Measurements from ENCODE around the gene CBFA2T3.

The CBFA2T3 gene

DNA sequence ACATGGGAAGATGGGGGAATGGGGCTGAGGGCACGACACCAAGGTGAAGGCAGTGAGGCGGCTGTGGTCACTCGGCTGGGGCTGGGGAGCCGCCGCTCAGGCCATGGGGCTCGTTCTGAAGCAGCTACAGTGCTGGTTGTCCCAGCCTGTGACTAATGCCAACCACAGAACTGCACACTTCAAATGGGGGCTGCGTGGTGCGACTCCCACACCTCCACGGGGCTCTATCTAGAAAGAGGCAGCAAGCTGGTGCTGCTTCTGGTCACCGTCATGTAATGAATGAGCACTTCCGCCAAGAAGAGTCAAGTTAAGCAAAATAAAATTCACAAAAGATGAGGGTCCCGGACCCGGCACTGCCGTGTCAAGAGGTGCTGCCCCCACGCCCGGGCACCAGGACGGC, 140.2 kb downstream of the CBFA2T3 start (continued):
- TF ChIP-seq ZNF280D (tag by site-specific recombination; IDR thresholded peaks at IDR 0.05) (no peak), ZNF658 (tag by site-specific recombination; IDR thresholded peaks at IDR 0.05) (no peak)
- TF ChIP-seq, protein P1, sequence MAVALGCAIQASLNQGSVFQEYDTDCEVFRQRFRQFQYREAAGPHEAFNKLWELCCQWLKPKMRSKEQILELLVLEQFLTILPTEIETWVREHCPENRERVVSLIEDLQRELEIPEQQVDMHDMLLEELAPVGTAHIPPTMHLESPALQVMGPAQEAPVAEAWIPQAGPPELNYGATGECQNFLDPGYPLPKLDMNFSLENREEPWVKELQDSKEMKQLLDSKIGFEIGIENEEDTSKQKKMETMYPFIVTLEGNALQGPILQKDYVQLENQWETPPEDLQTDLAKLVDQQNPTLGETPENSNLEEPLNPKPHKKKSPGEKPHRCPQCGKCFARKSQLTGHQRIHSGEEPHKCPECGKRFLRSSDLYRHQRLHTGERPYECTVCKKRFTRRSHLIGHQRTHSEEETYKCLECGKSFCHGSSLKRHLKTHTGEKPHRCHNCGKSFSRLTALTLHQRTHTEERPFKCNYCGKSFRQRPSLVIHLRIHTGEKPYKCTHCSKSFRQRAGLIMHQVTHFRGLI (tag by site-specific recombination; IDR thresholded peaks at IDR 0.05): no peak

- H3K9me3 ChIP-seq (ENCODE audit: control insufficient read depth, insufficient read depth, low read depth, low read length): no peaks in the 10 kb centered on the region
- H3K4me3 ChIP-seq (ENCODE audit: low read depth, low read length): no peak overlapping the region
- H3K27ac ChIP-seq (ENCODE audit: extremely low read depth, low read depth, low read length): no peak overlapping the region
- no peaks in the 10 kb centered on the region for H3K4me1 ChIP-seq (ENCODE audit: control insufficient read depth, insufficient read depth, low read length)
- H3K36me3 ChIP-seq (ENCODE audit: control insufficient read depth in 2 of 2, insufficient read depth in 1 of 2, low read length in 2 of 2): peaks cover 0 to 16% of the 10 kb centered on the region in 2 experiments; a peak in 1 of 3 replicates
- POLR2A ChIA-PET: no interaction called here
- CTCF ChIA-PET: no interaction called here
- TF ChIP-seq ZBTB44 (tag by site-specific recombination; IDR thresholded peaks at IDR 0.05): no peak
- no peak for TF ChIP-seq ZNF76 (tag by site-specific recombination; IDR thresholded peaks at IDR 0.05; ENCODE audit: borderline replicate concordance, low read depth)
- TF ChIP-seq WT1 (tag by site-specific recombination; IDR thresholded peaks at IDR 0.05): no peak
- TF ChIP-seq ZNF121 (tag by site-specific recombination; IDR thresholded peaks at IDR 0.05): no peak
- no peak for TF ChIP-seq MZF1 (tag by site-specific recombination; IDR thresholded peaks at IDR 0.05; ENCODE audit: borderline replicate concordance)
- TF ChIP-seq ZNF148 (tag by site-specific recombination; IDR thresholded peaks at IDR 0.05; ENCODE audit: borderline replicate concordance): no peak
- no peak for TF ChIP-seq ZNF561 (tag by site-specific recombination; IDR thresholded peaks at IDR 0.05; ENCODE audit: borderline replicate concordance)
- no peak for TF ChIP-seq REPIN1 (tag by site-specific recombination; IDR thresholded peaks at IDR 0.05; ENCODE audit: low read depth)
- TF ChIP-seq ZNF768 (tag by site-specific recombination; IDR thresholded peaks at IDR 0.05): no peak
- TF ChIP-seq ZNF48 (tag by site-specific recombination; IDR thresholded peaks at IDR 0.05): no peak
- TF ChIP-seq KLF10 (tag by site-specific recombination; IDR thresholded peaks at IDR 0.05): no peak
Measured at GRCh38 chr16:88835818-88836217, 141.2 kb downstream of the CBFA2T3 start.

GRCh38 chr16:88835383-88835782, 141.6 kb downstream of the CBFA2T3 start:
- peaks cover 0 to 16% of the 10 kb centered on the region in 2 experiments; a peak in 1 of 3 replicates for H3K36me3 ChIP-seq (ENCODE audit: control insufficient read depth in 2 of 2, insufficient read depth in 1 of 2, low read length in 2 of 2)
- POLR2A ChIA-PET: no interaction called here
- H3K9me3 ChIP-seq (ENCODE audit: control insufficient read depth, insufficient read depth, low read depth, low read length): no peaks in the 10 kb centered on the region
- H3K4me1 ChIP-seq (ENCODE audit: control insufficient read depth, insufficient read depth, low read length): no peaks in the 10 kb centered on the region
- no peak overlapping the region for H3K27ac ChIP-seq (ENCODE audit: extremely low read depth, low read depth, low read length)
- CTCF ChIA-PET: no interaction called here
- H3K4me3 ChIP-seq (ENCODE audit: low read depth, low read length): no peak overlapping the region
- TF ChIP-seq ZBTB20 (tag by site-specific recombination; IDR thresholded peaks at IDR 0.05): no peak
- TF ChIP-seq, protein P2, sequence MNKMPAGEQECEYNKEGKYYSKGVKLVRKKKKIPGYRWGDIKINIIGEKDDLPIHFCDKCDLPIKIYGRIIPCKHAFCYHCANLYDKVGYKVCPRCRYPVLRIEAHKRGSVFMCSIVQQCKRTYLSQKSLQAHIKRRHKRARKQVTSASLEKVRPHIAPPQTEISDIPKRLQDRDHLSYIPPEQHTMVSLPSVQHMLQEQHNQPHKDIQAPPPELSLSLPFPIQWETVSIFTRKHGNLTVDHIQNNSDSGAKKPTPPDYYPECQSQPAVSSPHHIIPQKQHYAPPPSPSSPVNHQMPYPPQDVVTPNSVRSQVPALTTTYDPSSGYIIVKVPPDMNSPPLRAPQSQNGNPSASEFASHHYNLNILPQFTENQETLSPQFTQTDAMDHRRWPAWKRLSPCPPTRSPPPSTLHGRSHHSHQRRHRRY (tag by site-specific recombination; IDR thresholded peaks at IDR 0.05): no peak
- no peak for TF ChIP-seq ZNF146 (tag by site-specific recombination; IDR thresholded peaks at IDR 0.05)
- TF ChIP-seq SALL2 (tag by site-specific recombination; IDR thresholded peaks at IDR 0.05; ENCODE audit: borderline replicate concordance): no peak
- TF ChIP-seq PRDM6 (tag by site-specific recombination; IDR thresholded peaks at IDR 0.05): no peak
- no peak for TF ChIP-seq ZNF501 (tag by site-specific recombination; IDR thresholded peaks at IDR 0.05)

Measured in HEK293 (cell line).